GM03348 (cell line): ENCODE measurements around the gene WWP2.

Source experiments
- DNase-seq: peaks from one replicate; pipeline ENCODE4 v3.0.0; 2012; ENCODE audit warnings: low spot score

Gene WWP2

GRCh38 chr16:69927056-69927757 lies 165.1 kb downstream of the WWP2 start:
- DNase-seq: peak; percentile 79

- no peak for DNase-seq
These were observed 166.8 kb downstream of the WWP2 start for GRCh38 chr16:69928856-69929400.

DNA sequence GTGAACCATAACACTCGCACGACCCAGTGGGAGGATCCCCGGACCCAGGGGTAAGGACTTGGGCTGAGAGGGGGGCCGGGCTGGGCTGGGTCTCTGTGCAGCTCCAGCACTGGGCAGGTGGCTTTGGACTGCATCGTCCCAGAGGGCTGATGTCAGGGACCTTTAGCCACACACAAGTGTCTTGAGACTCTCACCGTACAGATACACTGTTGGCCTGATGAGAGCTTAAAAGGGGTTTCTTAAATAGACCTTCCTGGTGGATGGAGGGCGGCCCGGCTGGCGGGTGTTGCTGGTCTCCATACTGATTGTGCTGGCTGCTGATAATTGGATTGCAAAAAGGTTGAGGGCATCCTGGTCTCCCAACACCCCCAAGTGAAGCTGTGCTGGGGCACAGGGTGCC lies 167.3 kb downstream of the WWP2 start:
- no peak for DNase-seq

- peak; percentile 86 for DNase-seq
These were observed 168.1 kb downstream of the WWP2 start for GRCh38 chr16:69930117-69930776.

DNA sequence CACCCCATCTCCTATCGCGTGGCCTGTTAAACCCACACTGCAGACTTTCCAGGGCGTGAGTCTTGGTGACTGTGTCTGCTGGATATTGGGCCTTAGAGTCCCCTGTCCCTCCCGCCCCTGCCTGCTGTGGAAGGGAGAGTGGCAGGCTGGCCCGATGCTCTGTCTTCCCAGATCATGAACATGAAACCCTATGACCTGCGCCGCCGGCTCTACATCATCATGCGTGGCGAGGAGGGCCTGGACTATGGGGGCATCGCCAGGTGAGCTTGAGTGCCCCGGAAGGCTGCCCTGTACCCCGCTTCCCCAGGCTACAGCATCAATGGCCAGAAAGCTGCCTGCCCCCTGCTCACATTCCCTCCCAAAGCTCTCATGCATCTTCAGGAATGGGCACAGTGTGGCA lies 169.5 kb downstream of the WWP2 start:
- DNase-seq: no peak

DNA sequence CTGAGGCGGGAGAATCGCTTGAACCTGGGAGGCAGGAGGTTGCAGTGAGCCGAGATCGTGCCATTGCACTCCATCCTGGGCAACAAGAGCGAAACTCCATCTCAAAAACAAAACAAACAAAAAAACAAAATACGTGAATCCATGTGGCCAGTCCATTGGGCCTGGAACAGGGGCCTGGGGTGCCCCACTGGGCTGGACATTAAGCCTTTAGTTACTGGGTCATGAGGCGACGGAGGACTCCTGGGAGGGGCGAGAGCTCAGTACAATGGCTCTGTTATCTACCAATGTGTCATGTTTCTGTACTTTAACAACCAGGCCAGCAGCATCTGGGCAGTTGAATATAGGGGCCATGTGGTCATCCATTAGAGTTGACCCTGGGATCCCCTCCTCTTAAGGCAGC lies 170.1 kb downstream of the WWP2 start:
- DNase-seq: no peak

DNA sequence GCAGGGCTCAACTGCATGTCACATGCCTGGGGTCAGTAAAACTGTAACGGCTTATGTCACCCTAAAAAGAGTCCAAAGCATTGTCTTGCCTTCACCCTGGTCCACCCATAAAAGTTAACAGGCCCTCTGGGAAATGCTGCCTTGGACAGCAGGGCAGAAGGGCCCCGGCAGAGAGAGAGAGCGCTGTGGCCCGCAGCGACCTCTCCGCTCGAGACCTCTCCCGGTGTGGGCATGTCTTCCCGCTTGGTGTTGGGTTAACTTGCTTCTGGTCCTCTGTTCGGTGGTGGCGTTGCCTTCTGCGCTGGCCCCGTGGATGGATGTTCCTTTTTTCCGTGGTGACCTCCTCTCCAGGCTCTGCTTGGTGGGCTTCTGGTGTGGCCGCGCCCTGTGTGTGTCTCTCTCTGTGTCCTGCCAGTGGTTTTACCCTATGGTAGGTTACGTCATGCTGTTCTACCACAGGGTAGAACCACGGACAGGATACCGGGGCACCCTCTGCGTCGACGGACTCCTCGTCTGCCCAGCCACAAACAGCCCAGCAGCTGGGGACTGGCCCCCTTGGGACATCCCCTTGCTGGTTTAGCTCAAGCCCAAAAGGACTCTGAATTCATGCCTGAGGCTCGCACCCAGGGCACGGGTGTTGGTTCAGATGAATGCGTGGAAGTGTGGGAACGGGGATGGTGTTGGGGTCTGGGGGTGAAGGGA lies 170.7 kb downstream of the WWP2 start:
- DNase-seq: no peak

DNA sequence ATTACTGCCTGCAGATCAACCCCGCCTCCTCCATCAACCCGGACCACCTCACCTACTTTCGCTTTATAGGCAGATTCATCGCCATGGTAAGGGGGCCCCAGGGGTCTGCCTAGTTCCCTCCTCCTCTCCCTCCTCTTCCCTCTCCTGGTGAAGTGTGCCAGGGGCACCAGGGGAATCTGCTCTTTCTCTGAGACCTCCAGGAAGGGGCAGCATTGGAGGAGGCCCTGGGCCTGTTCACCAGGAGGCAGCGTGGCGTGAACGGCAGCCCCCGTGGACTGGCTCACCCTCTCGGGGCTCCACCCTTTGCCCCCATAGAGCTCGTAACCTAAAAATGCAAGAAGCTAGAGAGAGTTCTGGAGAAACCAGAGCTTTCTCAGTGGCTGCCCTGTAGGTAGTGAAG lies 171.9 kb downstream of the WWP2 start:
- no peak for DNase-seq

GRCh38 chr16:69934751-69935150 lies 172.6 kb downstream of the WWP2 start:
- no peak for DNase-seq

DNA sequence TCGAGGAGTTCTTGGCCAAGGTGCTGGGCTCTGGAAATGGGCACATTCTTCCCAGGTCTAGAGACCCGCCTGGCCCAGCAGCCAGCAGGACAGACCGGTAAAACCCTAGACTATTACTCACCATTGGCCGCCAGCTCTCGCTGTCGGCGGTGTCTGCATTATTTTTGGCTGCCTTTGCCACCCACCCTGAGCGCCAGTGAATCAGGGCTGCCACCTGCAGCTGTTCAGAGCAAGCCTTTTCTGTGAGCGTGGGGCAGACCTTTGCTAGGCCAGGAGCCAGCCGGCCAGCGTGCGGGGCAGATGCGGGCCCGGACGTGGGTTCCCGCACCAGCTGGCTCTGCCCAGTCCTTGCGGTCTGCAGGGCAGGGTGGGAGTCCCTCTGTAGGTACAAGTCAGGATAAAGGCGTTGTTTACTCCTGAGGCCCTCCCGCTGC lies 173.2 kb downstream of the WWP2 start:
- DNase-seq: no peak

DNA sequence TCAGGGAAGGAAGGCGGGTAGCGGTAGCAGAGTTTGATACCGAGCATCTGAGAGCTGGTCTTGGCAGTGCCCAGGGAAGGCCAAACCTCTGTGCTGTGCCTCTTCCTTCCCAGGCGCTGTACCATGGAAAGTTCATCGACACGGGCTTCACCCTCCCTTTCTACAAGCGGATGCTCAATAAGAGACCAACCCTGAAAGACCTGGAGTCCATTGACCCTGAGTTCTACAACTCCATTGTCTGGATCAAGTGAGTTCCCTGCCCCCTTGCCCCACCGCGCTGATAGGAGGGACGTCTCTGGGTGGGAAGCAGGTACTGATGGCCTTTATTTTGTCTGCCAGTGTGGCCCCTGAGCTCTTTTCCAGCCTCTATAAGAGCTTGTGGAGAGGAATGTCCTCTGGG lies 173.6 kb downstream of the WWP2 start:
- DNase-seq: no peak

DNA sequence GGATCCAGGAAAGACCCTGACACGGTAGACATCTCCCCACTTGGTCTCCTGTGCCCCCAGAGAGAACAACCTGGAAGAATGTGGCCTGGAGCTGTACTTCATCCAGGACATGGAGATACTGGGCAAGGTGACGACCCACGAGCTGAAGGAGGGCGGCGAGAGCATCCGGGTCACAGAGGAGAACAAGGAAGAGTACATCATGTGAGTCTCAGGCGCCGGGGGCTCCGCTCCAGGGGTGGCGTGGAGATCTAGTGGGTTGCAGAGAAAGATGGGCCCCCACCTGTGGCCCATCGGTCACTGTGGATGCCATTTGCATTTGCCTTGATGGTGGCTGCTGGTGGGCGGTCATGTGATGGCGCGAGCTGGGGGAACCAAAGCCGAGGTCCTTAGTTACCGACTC lies 174.1 kb downstream of the WWP2 start:
- no peak for DNase-seq

- DNase-seq: no peak
These were observed 174.6 kb downstream of the WWP2 start for GRCh38 chr16:69936751-69937211.

- DNase-seq: no peak
These were observed 175.4 kb downstream of the WWP2 start for GRCh38 chr16:69937465-69937951.

GRCh38 chr16:69938981-69939820 lies 177.1 kb downstream of the WWP2 start:
- DNase-seq: no peak

- DNase-seq: no peak
These were observed 177.9 kb downstream of the WWP2 start for GRCh38 chr16:69939821-69940585.

DNA sequence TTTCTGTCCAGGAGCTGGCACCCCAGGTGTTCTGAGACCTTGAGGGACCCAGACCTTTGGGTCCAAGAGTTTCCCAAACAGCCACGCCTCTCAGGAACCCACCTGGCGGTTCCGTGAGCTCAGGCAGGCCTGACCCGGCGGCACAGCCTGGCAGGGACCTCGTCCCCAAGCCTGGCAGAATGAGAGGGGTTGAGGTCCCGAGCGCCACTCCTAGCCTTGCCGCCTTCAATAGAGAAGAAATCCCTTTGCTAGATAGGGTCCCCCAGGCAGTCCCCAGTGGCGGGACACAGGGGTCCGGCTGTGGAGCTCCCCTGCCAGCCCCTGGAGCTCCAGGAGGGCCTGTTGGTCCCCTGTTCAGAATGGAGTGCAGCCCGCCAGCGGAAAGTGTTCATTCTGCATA lies 178.5 kb downstream of the WWP2 start:
- no peak for DNase-seq

DNA sequence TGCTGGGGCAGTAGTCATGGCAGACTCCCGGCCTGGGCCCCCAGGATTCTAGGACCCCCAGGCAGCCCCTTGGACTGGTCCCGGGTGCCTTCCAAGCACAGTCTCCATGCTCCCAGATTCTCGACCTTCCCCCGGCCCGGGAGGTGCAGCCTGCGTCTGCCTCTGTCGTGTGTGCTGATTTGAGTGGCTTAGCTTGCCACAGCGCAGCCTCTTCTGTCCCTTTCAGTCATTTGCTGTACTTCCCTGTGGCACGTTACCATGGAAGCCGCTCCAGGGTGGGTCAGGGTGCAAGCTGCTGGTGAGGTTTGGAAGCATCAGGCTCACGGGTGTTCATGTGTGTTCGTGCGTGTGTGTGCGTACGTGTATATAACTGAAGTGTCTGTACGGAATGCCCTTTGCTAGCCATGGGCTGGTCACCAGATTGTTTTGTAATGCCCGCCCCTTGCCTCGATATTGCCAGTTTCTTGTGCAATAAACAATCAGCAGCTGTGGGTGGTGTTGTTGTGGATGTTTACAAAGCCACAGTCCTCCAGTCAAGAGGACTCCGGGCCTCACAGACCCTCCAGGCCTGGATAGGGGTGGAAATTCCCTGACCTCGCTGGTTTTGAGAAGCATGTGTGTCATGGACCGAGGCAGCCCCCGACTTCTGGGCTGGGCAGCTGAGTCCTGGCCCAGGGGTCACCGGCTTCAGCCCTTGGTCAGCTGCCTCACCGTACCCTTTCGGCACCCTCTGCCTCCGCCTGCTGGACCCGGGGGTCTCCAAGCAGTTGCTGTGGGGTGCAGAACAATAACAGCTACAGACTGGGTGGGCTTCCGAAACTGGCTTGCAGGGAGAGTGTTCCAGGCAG lies 179.3 kb downstream of the WWP2 start:
- no peak for DNase-seq

- no peak for DNase-seq
These were observed 180.0 kb downstream of the WWP2 start for GRCh38 chr16:69942099-69942491.

DNA sequence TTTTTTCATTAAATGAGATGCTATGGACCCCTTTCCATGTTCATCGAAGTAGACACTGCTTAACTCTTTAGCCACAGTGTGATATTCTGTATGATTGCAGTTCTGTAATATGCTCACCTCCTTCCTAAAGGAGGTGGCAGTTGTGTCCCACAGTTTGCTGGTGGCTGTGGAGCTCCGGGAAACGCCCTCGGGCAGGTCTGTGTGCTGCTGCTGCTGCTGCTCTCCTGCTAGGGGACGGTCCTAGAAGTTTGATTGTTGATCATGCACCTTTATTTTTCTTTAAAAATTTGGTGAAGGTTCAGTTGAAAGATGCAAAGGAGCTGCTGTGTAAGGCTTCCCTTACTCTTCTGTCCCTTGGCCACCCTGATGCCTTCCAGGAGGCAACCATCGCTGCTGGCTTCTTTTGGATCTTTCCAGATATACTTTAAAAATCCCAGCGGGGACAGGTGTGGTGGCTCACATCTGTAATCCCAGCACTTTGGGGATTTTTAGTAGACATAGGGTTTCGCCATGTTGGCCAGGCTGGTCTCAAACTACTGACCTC lies 180.6 kb downstream of the WWP2 start:
- no peak for DNase-seq
